22Rv1 (cell line): ENCODE data around the gene HIPK3.

ENCODE experiments used
- ZFX ChIP-seq: fragments of 450-650 bp; IDR thresholded peaks from 2 replicates; pipeline ENCODE4 v1.6.1; 2017; ENCODE audit warnings: antibody characterized with exemption, borderline replicate concordance
- TF ChIP-seq, protein P1 (sequence below): fragments of 450-650 bp; IDR thresholded peaks from 2 replicates; pipeline ENCODE4 v1.5.1; 2017; ENCODE audit warnings: mild to moderate bottlenecking

DNA sequence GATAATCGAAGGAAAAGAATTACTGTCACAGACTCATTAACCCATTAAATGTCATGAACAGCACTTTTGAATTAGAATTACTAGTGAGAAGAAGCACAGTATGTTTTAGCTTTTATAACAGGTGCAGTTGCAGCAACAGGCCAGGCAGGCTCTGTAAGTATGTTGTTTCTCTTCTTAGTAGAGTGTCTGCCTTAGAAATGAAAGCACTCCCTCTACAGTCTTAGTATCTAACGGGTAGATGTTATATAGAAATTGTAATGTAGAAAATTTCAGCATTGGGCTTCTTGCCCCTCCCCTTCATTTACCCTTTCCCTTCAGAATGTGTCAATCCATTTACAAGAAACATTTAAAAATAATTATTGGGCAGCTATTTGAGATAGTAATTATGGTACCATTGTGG is 87.4 kb downstream of the HIPK3 start:
- TF ChIP-seq, protein P1, sequence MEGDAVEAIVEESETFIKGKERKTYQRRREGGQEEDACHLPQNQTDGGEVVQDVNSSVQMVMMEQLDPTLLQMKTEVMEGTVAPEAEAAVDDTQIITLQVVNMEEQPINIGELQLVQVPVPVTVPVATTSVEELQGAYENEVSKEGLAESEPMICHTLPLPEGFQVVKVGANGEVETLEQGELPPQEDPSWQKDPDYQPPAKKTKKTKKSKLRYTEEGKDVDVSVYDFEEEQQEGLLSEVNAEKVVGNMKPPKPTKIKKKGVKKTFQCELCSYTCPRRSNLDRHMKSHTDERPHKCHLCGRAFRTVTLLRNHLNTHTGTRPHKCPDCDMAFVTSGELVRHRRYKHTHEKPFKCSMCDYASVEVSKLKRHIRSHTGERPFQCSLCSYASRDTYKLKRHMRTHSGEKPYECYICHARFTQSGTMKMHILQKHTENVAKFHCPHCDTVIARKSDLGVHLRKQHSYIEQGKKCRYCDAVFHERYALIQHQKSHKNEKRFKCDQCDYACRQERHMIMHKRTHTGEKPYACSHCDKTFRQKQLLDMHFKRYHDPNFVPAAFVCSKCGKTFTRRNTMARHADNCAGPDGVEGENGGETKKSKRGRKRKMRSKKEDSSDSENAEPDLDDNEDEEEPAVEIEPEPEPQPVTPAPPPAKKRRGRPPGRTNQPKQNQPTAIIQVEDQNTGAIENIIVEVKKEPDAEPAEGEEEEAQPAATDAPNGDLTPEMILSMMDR: no peak
- no peak for TF ChIP-seq ZFX
